IMR-90 (cell line): Measurements from ENCODE around the gene MCF2L. TPM values are rescaled to one million over a fixed set of nuclear protein-coding genes. Genes with fewer than 3 reads are reported as not detected.

Experiments used
- ATAC-seq: fragments of 200-7000 bp; cut with Tn5 transposase; 2 replicates; pipeline ENCODE4 v1.9.1; 2020; ENCODE audit warnings: low read depth, mild to moderate bottlenecking, moderate library complexity
- BruUV-seq: library from RNA; stranded (reverse); fragments of 400-500 nt; replicated peaks from 2 replicates; lab custom pipeline; 2021; lab: Mats Ljungman, UMichigan
- CTCF ChIA-PET: fragments of 300-600 bp; formaldehyde crosslinking; extraction: SDS; loops from one replicate; lab custom pipeline; 2021; ENCODE audit warnings: antibody characterized with exemption; lab: Yijun Ruan, JAX
- POLR2A ChIA-PET: fragments of 300-600 bp; sonication (Branson Sonifier 250); formaldehyde crosslinking; loops from one replicate; lab custom pipeline; 2022; ENCODE audit warnings: antibody characterized with exemption; ENCODE audit not compliant: unreplicated experiment; lab: Charles Lee
- DNase-seq: peaks from one replicate; pipeline ENCODE4 v3.0.0; 2013
- H2AFZ ChIP-seq: replicated peaks from 2 replicates; pipeline ENCODE3; 2013; ENCODE audit warnings: low read length, mild to moderate bottlenecking; ENCODE audit not compliant: poor library complexity
- H2AK5ac ChIP-seq: 2 replicates; pipeline ENCODE4 v1.6.1; 2013; ENCODE audit warnings: low read depth, low read length, inconsistent platforms
- H2AK9ac ChIP-seq: replicated peaks from 2 replicates; pipeline ENCODE3; 2013; ENCODE audit warnings: mild to moderate bottlenecking, low read depth, low read length, moderate library complexity; ENCODE audit not compliant: poor library complexity
- H2BK120ac ChIP-seq: 2 replicates; pipeline ENCODE4 v1.6.1; 2013; ENCODE audit warnings: low read depth, low read length, inconsistent platforms
- H2BK15ac ChIP-seq: 3 replicates; pipeline ENCODE4 v1.6.1; 2013; ENCODE audit warnings: low read depth, low read length, inconsistent platforms
- H2BK20ac ChIP-seq: 2 replicates; pipeline ENCODE4 v1.6.1; 2013; ENCODE audit warnings: low read depth, mild to moderate bottlenecking, inconsistent platforms, low read length, moderate library complexity
- H2BK5ac ChIP-seq: 2 replicates; pipeline ENCODE4 v1.6.1; 2013; ENCODE audit warnings: mild to moderate bottlenecking, low read depth, low read length, inconsistent platforms; ENCODE audit not compliant: poor library complexity, severe bottlenecking
- H3K14ac ChIP-seq: replicated peaks from 2 replicates; pipeline ENCODE4 v1.6.1; 2013; ENCODE audit warnings: low read depth, low read length, inconsistent platforms
- H3K18ac ChIP-seq: 2 replicates; pipeline ENCODE4 v1.6.1; 2013; ENCODE audit warnings: low read depth, low read length, control low read depth
- H3K23ac ChIP-seq: 2 replicates; pipeline ENCODE4 v1.6.1; 2013; ENCODE audit warnings: low read depth, low read length, inconsistent platforms
- H3K27ac ChIP-seq: 2 replicates; pipeline ENCODE4 v1.5.1; 2013; ENCODE audit warnings: mild to moderate bottlenecking, control low read depth, low read length; ENCODE audit not compliant: insufficient read depth
- H3K27me3 ChIP-seq: 2 replicates; pipeline ENCODE4 v1.6.1; 2013; ENCODE audit warnings: low read length; ENCODE audit not compliant: control insufficient read depth, insufficient read depth
- H3K36me3 ChIP-seq: 2 replicates; pipeline ENCODE4 v1.6.1; 2013; ENCODE audit warnings: low read length, mixed read lengths; ENCODE audit not compliant: control insufficient read depth, insufficient read depth
- H3K4ac ChIP-seq: 2 replicates; pipeline ENCODE4 v1.6.1; 2013; ENCODE audit warnings: low read depth, low read length, inconsistent platforms
- H3K4me1 ChIP-seq: 2 replicates; pipeline ENCODE4 v1.6.1; 2013; ENCODE audit warnings: low read length, mixed read lengths; ENCODE audit not compliant: control insufficient read depth, insufficient read depth
- H3K4me2 ChIP-seq: 2 replicates; pipeline ENCODE4 v1.6.1; 2013; ENCODE audit warnings: low read depth, mild to moderate bottlenecking, control low read depth, low read length, moderate library complexity
- H3K4me3 ChIP-seq: 2 replicates; pipeline ENCODE4 v1.5.1; 2013; ENCODE audit warnings: low read depth, mild to moderate bottlenecking, control low read depth, low read length, moderate library complexity; ENCODE audit not compliant: insufficient read depth
- H3K56ac ChIP-seq: 2 replicates; pipeline ENCODE4 v1.6.1; 2013; ENCODE audit warnings: low read length, inconsistent platforms; ENCODE audit not compliant: insufficient read depth; ENCODE audit errors: extremely low read depth
- H3K79me1 ChIP-seq, 2 experiments: 2 replicates each; pipeline ENCODE4 v1.6.1; 2013; ENCODE audit warnings: low read length in 2 of 2, inconsistent platforms in 1 of 2, low read depth in 1 of 2
- H3K9ac ChIP-seq: 2 replicates; pipeline ENCODE4 v1.6.1; 2013; ENCODE audit warnings: low read depth, low read length, control low read depth
- H3K9me1 ChIP-seq: 2 replicates; pipeline ENCODE4 v1.6.1; 2013; ENCODE audit warnings: low read length, inconsistent platforms; ENCODE audit not compliant: insufficient read depth
- H3K9me3 ChIP-seq: 2 replicates; pipeline ENCODE4 v1.6.1; 2013; ENCODE audit warnings: low read length; ENCODE audit not compliant: control insufficient read depth, insufficient read depth
- H4K20me1 ChIP-seq: 2 replicates; pipeline ENCODE4 v1.6.1; 2013; ENCODE audit warnings: low read length, inconsistent platforms; ENCODE audit not compliant: insufficient read depth
- H4K5ac ChIP-seq: 2 replicates; pipeline ENCODE4 v1.6.1; 2013; ENCODE audit warnings: mild to moderate bottlenecking, low read depth, low read length, control low read depth
- H4K8ac ChIP-seq, 2 experiments: 2 replicates each; pipeline ENCODE4 v1.6.1; 2013; ENCODE audit warnings: low read depth in 2 of 2, low read length in 2 of 2, control low read depth in 1 of 2, inconsistent platforms in 1 of 2
- H4K91ac ChIP-seq: 2 replicates; pipeline ENCODE4 v1.6.1; 2013; ENCODE audit warnings: low read depth, low read length, inconsistent platforms; ENCODE audit not compliant: insufficient read depth
- CEBPB ChIP-seq: IDR thresholded peaks from 2 replicates; pipeline ENCODE4 v1.6.1; 2012; ENCODE audit warnings: low read depth, low read length, improper control_type of control experiment
- CHD1 ChIP-seq: IDR thresholded peaks from 2 replicates; pipeline ENCODE4 v1.6.1; 2012; ENCODE audit warnings: low read depth, low read length, improper control_type of control experiment
- MAFK ChIP-seq: IDR thresholded peaks from 2 replicates; pipeline ENCODE4 v1.6.1; 2012; ENCODE audit warnings: low read depth, low read length, improper control_type of control experiment
- MXI1 ChIP-seq: IDR thresholded peaks from 2 replicates; pipeline ENCODE4 v1.6.1; 2012; ENCODE audit warnings: low read depth, mild to moderate bottlenecking, low read length, moderate library complexity, borderline replicate concordance
- POLR2A ChIP-seq: IDR thresholded peaks from 2 replicates; pipeline ENCODE4 v1.6.1; 2012; ENCODE audit warnings: mild to moderate bottlenecking, low read depth, low read length
- RAD21 ChIP-seq: IDR thresholded peaks from 2 replicates; pipeline ENCODE4 v1.6.1; 2012; ENCODE audit warnings: low read length, improper control_type of control experiment
- SMC3 ChIP-seq: fragments of 150-350 bp; IDR thresholded peaks from 2 replicates; pipeline ENCODE4 v1.6.1; 2016; ENCODE audit warnings: low read depth, mild to moderate bottlenecking, antibody characterized with exemption, low read length, moderate library complexity
- WGBS, 2 experiments: methylation state at CpG; one replicate each; pipeline versions ENCODE4 v1.1.5 to v1.1.7; 2013; ENCODE audit warnings: missing lambda C conversion rate in 2 of 2; ENCODE audit not compliant: insufficient read length in 1 of 2; ENCODE audit errors: extremely low coverage in 2 of 2; 5-methylcytosine and 5-hydroxymethylcytosine counted together
- dilution Hi-C: fragments of 300-500 bp; cut with HindIII; formaldehyde crosslinking; loops from one replicate; pipeline ENCODE4 v1.14.3; 2018; ENCODE audit warnings: low sequenced_read_pairs; ENCODE audit not compliant: unreplicated experiment
- in situ Hi-C: fragments of 300-500 bp; cut with MboI; formaldehyde crosslinking; loops from 3 replicates; pipeline ENCODE4 v1.14.3; 2019; ENCODE audit warnings: low sequenced_read_pairs, inconsistent platforms, mixed read lengths
- intact Hi-C: fragments of 100-400 bp; cut with micrococcal nuclease; formaldehyde crosslinking; loops from 2 replicates; pipeline ENCODE4 v1.10.0; 2022
- polyA plus RNA-seq, 3 experiments: library from polyadenylated mRNA; depleted of rRNA; stranded (reverse); fragments of >200 nt; gene quantifications; 2 replicates each; pipeline ENCODE4 v1.2.3, GENCODE V29; 2012; ENCODE audit warnings: low replicate concordance in 1 of 3
- total RNA-seq: library from RNA; depleted of rRNA; stranded (reverse); fragments of >200 nt; gene quantifications from 2 replicates; pipeline ENCODE4 v1.2.3, GENCODE V29; 2012
- TF ChIP-seq, protein P1 (sequence below): fragments of 150-350 bp; IDR thresholded peaks from 2 replicates; pipeline ENCODE4 v1.6.1; 2017; ENCODE audit warnings: mild to moderate bottlenecking, antibody characterized with exemption, low read length, low read depth
- TF ChIP-seq, protein P2 (sequence below): fragments of 150-350 bp; IDR thresholded peaks from 2 replicates; pipeline ENCODE4 v1.6.1; 2016; ENCODE audit warnings: low read depth, mild to moderate bottlenecking, low read length, moderate library complexity, borderline replicate concordance
- TF ChIP-seq, protein P3 (sequence below): conservative IDR thresholded peaks from 2 replicates; pipeline ENCODE4 v1.5.1; 2012; ENCODE audit warnings: mild to moderate bottlenecking, low read depth, low read length, improper control_type of control experiment

The MCF2L gene
- total and polyA plus RNA-seq, 2 of the 4 experiments (the other 2 are of a cell fraction), result 0.18 TPM; not detected in 1

DNA sequence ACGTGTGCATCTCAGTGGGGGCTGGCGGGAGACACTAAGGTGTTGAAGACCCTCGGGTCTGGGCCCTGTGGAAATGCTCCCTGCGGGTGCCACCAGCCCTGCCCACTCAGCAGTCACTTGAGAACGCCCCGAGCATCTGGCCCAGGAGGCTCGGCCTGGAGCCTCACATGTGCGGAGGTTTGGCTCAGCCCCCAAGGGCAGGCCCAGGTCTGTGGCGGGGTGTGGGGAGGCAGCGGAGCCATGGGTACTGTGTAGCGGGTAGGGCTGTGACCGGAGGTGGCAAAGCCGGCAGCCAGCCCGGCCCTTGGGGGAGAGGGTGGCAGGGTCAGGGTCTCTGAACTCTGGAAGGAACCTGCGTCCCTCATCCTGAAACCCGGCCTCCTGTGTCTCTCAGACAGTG is 37.6 kb downstream of the MCF2L start:
- H3K4me1 ChIP-seq, result no peaks in the 10 kb centered on the region; the same call in 1 of the 2 replicates
- no peak overlapping the region for H2AK9ac ChIP-seq
- no peak overlapping the region for H2AFZ ChIP-seq
- no peak overlapping the region for H3K56ac ChIP-seq
- H3K9me1 ChIP-seq, result no peaks in the 10 kb centered on the region
- ChIA-PET POLR2A (no interaction called here), CTCF (interaction anchor here (1.3 kb wide), 1 partner anchor 23 kb away, joined by 5 read pairs; no protein-coding TSS in a partner anchor)
- TF ChIP-seq MAFK (no peak), MXI1 (no peak), SMC3 (no peak), POLR2A (no peak), RAD21 (no peak), CEBPB (no peak), CHD1 (no peak)
- TF ChIP-seq, protein P1, sequence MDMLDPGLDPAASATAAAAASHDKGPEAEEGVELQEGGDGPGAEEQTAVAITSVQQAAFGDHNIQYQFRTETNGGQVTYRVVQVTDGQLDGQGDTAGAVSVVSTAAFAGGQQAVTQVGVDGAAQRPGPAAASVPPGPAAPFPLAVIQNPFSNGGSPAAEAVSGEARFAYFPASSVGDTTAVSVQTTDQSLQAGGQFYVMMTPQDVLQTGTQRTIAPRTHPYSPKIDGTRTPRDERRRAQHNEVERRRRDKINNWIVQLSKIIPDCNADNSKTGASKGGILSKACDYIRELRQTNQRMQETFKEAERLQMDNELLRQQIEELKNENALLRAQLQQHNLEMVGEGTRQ, result no peak
- TF ChIP-seq, protein P2, sequence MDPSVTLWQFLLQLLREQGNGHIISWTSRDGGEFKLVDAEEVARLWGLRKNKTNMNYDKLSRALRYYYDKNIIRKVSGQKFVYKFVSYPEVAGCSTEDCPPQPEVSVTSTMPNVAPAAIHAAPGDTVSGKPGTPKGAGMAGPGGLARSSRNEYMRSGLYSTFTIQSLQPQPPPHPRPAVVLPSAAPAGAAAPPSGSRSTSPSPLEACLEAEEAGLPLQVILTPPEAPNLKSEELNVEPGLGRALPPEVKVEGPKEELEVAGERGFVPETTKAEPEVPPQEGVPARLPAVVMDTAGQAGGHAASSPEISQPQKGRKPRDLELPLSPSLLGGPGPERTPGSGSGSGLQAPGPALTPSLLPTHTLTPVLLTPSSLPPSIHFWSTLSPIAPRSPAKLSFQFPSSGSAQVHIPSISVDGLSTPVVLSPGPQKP, result no peak
- TF ChIP-seq, protein P3, sequence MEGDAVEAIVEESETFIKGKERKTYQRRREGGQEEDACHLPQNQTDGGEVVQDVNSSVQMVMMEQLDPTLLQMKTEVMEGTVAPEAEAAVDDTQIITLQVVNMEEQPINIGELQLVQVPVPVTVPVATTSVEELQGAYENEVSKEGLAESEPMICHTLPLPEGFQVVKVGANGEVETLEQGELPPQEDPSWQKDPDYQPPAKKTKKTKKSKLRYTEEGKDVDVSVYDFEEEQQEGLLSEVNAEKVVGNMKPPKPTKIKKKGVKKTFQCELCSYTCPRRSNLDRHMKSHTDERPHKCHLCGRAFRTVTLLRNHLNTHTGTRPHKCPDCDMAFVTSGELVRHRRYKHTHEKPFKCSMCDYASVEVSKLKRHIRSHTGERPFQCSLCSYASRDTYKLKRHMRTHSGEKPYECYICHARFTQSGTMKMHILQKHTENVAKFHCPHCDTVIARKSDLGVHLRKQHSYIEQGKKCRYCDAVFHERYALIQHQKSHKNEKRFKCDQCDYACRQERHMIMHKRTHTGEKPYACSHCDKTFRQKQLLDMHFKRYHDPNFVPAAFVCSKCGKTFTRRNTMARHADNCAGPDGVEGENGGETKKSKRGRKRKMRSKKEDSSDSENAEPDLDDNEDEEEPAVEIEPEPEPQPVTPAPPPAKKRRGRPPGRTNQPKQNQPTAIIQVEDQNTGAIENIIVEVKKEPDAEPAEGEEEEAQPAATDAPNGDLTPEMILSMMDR, result no peak
- H2BK120ac ChIP-seq, result no peak overlapping the region
- no peak overlapping the region for H3K23ac ChIP-seq
- in situ Hi-C loops, result no loop called here
- H4K20me1 ChIP-seq, result no peaks in the 10 kb centered on the region; the same call in 1 of the 2 replicates
- DNase-seq (no peak), ATAC-seq (no peak)
- no peak overlapping the region for H4K91ac ChIP-seq
- no peak overlapping the region for H3K14ac ChIP-seq
- H3K4me3 ChIP-seq, result no peak overlapping the region
- H3K27ac ChIP-seq, result no peak overlapping the region
- H3K4ac ChIP-seq, result no peak overlapping the region
- no peak overlapping the region for H3K9ac ChIP-seq
- H3K18ac ChIP-seq, result no peak overlapping the region
- dilution Hi-C loops, result no loop called here
- H3K79me1 ChIP-seq, result no peaks in the 10 kb centered on the region
- H3K9me3 ChIP-seq, result no peaks in the 10 kb centered on the region; the same call in 1 of the 2 replicates
- H4K5ac ChIP-seq, result no peak overlapping the region
- intact Hi-C loops, result no loop called here
- WGBS, 2 experiments, result 49% methylated on average over 6 of the region's 16 CpGs; no CpG with 5 or more reads in 1 of the 2 experiments
- H3K27me3 ChIP-seq, result peaks cover 42% of the 10 kb centered on the region
- H2BK20ac ChIP-seq, result no peak overlapping the region
- H3K36me3 ChIP-seq, result no peaks in the 10 kb centered on the region
- no peak overlapping the region for H4K8ac ChIP-seq
- H3K4me2 ChIP-seq, result no peak overlapping the region
- no peak overlapping the region for H2AK5ac ChIP-seq
- H2BK5ac ChIP-seq, result no peak overlapping the region
- no peak overlapping the region for H2BK15ac ChIP-seq
- BruUV-seq, result no TSS peak
